HL-60 (cell line): ENCODE measurements around the gene TMEM79.
A peak's percentile ranks its signal among the peaks of the same experiment; 100 is the strongest.

Experiments
- DNase-seq, 2 experiments: peaks; one replicate each; pipeline ENCODE4 v3.0.0-alpha.2; 2010 to 2020; ENCODE audit warnings: low read depth in 1 of 2, low spot score in 1 of 2
- H3K27ac ChIP-seq: fragments of 250-450 bp; sonication (Bioruptor Pico); replicated peaks from 2 replicates; pipeline ENCODE4 v1.5.1; 2020; ENCODE audit warnings: mild to moderate bottlenecking, moderate library complexity
- H3K27me3 ChIP-seq: fragments of 250-450 bp; sonication (Bioruptor Pico); 2 replicates; pipeline ENCODE4 v1.5.1; 2021; ENCODE audit warnings: mild to moderate bottlenecking, moderate library complexity; ENCODE audit not compliant: insufficient read depth, poor library complexity, severe bottlenecking
- H3K4me3 ChIP-seq: replicated peaks from 2 replicates; pipeline ENCODE4 v1.5.1; 2011; ENCODE audit warnings: mild to moderate bottlenecking, control low read depth, low read length; ENCODE audit not compliant: insufficient read depth
- CTCF ChIP-seq: IDR thresholded peaks from one replicate; pipeline ENCODE4 v1.5.1; 2011; ENCODE audit warnings: low read length, control low read depth, inconsistent platforms; ENCODE audit not compliant: insufficient read depth
- GABPA ChIP-seq: IDR thresholded peaks from 2 replicates; pipeline ENCODE4 v1.6.1; 2012; ENCODE audit warnings: low read depth
- POLR2AphosphoS5 ChIP-seq: IDR thresholded peaks from 2 replicates; pipeline ENCODE4 v1.6.1; 2012; ENCODE audit warnings: low read depth
- REST ChIP-seq: IDR thresholded peaks from 2 replicates; pipeline ENCODE4 v1.6.1; 2012; ENCODE audit warnings: low read depth; ENCODE audit not compliant: insufficient replicate concordance
- SPI1 ChIP-seq: IDR thresholded peaks from 2 replicates; pipeline ENCODE4 v1.6.1; 2012; ENCODE audit warnings: low read depth, mild to moderate bottlenecking, borderline replicate concordance

The TMEM79 gene

GRCh38 chr1:156281281-156281680 is 2.8 kb upstream of the TMEM79 start:
- H3K4me3 ChIP-seq = peak overlapping the region; percentile 82

GRCh38 chr1:156281693-156282478 is 2.2 kb upstream of the TMEM79 start:
- Histone ChIP-seq H3K4me3 (peak overlapping the region; percentile 82), H3K27ac (peak overlapping the region; percentile 90), H3K27me3 (no peaks in the 10 kb centered on the region)
- DNase-seq = peak; percentile 35 to 45
- TF ChIP-seq REST = no peak
- TF ChIP-seq SPI1 = peak; percentile 33; the same call in 1 of the 2 replicates

More at GRCh38 chr1:156281281-156281680, 2.8 kb upstream of the TMEM79 start:
- Histone ChIP-seq H3K27ac (peak overlapping the region; percentile 90), H3K27me3 (no peaks in the 10 kb centered on the region)
- peak; percentile 35 to 57 for DNase-seq
- no peak for TF ChIP-seq REST
- no peak for TF ChIP-seq POLR2AphosphoS5
- TF ChIP-seq SPI1 = no peak
- no peak for TF ChIP-seq CTCF
- TF ChIP-seq GABPA = no peak

- DNase-seq = peak; percentile 82 to 99
- peak; percentile 53; the same call in 1 of the 2 replicates for TF ChIP-seq SPI1
- peak; percentile 79 for TF ChIP-seq GABPA
- peak; percentile 91; the same call in 1 of the 2 replicates for TF ChIP-seq POLR2AphosphoS5
- TF ChIP-seq REST = peak; percentile 56
- no peak for TF ChIP-seq CTCF
- H3K27me3 ChIP-seq = no peaks in the 10 kb centered on the region
- peak within 1 kb of the TSS; percentile 82 for H3K4me3 ChIP-seq
- peak within 1 kb of the TSS; percentile 90 for H3K27ac ChIP-seq
Measured at GRCh38 chr1:156282479-156283222, 1.5 kb upstream of the TMEM79 start, which contains the start of gene SMG5. TSS of gene SMG5 (minus strand) at chr1:156282825. CDS start at chr1:156282680, 145 bp downstream.
